ENCODE results near the gene SSTR5.
"Not testable (repeated sequence)": the region's sequence is repeated elsewhere in the genome, so short reads cannot be mapped to it uniquely, and the experiment has no call there.

SSTR5 gene

DNA sequence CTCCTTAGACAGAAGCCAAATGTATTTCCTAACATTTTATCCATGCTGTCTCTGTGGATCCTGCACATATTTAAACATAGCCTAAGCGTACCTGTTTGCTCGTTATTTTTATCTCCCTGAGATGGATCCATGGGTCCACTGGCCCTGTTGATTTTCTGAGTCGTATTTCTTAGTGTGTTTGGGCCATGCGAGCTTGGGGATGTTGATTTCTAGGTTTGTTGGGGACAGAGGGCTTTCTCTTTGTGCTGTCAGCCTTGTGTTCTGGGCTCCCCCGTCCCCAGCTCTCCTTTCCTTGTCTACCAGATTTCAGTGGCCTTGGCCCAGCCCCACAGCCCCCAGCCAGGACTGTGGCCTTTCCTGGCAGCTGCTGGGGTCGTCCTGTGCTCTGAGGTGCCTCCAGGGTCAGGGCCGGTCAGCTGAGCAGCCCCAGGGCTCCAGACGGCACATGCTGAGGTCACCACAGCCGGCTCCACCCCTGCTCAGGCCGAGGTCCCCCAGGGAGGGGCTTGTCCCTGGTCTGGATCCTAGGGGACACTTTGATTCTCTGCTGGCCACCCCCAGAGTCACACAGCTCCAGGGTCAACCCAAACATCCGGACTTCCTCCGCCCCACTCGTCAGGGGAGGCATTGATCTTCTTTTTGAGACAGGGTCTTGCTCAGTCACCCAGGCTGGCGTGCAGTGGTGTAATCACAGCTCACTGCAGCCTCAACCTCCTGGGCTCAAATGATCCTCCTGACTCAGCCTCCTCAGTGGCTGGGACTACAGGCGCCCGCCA is 4.4 kb downstream of the SSTR5 start:
- no peak for DNase-seq

DNA sequence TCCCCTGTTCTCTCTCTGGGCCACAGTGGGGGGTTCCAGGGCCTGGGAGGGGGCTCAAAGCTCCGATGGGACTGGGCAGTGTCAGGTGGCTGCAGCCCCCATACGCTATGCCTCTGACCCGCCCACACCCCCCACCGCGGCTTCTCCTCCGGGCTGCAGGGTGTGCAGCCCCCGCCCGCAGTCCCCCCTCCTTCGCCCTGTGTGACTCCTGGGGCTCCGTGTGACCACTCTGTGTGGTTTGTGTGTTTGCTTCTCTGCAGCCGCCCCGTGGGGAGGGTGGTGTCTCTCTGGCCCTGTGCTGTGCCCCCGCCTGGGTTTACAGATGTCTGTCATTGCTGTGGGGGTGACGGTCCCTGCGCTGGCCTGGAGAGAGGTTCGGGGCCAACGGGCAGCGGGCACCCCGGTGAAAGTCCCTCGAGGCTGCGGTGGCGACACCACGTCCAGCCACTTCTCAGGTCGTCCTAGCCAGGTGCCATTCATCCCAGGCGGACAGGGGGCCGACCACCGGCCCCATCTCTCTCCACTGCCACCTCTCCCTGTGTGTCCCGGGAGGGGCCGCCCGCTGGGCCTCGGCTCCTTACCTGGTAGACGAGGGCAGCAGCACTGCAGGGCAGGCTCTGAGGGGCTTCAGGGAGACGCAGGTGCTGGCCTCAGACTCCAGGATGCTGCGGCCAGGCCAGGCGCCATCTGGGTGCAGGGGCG is 5.5 kb downstream of the SSTR5 start:
- no peak for DNase-seq

DNA sequence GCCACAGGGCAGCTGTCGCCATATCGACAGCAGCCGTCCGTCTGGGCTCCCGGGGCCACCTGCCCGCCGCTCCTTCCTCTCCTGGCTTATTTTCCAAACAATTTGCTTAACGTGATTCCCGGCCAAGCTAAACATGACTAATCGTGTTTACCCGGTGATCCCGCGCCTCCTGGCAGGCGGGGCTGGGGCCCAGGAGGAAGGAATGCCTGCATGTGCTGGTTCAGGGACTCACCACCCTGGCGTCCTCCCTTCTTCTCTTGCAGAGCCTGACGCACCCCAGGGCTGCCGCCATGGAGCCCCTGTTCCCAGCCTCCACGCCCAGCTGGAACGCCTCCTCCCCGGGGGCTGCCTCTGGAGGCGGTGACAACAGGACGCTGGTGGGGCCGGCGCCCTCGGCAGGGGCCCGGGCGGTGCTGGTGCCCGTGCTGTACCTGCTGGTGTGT is 6.1 kb downstream of the SSTR5 start:
- DNase-seq: no peak

DNA sequence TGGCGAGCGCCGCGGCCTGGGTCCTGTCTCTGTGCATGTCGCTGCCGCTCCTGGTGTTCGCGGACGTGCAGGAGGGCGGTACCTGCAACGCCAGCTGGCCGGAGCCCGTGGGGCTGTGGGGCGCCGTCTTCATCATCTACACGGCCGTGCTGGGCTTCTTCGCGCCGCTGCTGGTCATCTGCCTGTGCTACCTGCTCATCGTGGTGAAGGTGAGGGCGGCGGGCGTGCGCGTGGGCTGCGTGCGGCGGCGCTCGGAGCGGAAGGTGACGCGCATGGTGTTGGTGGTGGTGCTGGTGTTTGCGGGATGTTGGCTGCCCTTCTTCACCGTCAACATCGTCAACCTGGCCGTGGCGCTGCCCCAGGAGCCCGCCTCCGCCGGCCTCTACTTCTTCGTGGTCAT is 6.8 kb downstream of the SSTR5 start:
- no peak for DNase-seq

DNA sequence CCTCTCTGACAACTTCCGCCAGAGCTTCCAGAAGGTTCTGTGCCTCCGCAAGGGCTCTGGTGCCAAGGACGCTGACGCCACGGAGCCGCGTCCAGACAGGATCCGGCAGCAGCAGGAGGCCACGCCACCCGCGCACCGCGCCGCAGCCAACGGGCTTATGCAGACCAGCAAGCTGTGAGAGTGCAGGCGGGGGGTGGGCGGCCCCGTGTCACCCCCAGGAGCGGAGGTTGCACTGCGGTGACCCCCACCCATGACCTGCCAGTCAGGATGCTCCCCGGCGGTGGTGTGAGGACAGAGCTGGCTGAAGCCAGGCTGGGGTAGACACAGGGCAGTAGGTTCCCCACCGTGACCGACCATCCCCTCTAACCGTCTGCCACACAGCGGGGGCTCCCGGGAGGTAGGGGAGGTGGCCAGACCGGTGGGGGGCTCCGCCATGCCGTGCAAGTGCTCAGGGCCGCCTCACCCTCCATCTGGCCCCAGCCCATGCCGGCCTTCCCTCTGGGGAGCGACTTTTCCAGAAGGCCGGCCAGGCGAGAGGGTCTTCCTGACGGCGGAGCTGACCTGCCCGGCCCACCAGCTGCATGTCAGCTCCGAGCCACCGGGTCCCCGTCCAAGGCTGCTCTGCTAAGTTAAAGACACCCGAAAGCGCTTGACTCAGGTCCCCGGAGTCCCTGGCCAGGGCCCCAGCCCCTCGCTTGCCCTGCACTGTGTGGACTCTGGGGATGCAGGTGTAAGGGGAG is 7.4 kb downstream of the SSTR5 start:
- no peak for DNase-seq

DNA sequence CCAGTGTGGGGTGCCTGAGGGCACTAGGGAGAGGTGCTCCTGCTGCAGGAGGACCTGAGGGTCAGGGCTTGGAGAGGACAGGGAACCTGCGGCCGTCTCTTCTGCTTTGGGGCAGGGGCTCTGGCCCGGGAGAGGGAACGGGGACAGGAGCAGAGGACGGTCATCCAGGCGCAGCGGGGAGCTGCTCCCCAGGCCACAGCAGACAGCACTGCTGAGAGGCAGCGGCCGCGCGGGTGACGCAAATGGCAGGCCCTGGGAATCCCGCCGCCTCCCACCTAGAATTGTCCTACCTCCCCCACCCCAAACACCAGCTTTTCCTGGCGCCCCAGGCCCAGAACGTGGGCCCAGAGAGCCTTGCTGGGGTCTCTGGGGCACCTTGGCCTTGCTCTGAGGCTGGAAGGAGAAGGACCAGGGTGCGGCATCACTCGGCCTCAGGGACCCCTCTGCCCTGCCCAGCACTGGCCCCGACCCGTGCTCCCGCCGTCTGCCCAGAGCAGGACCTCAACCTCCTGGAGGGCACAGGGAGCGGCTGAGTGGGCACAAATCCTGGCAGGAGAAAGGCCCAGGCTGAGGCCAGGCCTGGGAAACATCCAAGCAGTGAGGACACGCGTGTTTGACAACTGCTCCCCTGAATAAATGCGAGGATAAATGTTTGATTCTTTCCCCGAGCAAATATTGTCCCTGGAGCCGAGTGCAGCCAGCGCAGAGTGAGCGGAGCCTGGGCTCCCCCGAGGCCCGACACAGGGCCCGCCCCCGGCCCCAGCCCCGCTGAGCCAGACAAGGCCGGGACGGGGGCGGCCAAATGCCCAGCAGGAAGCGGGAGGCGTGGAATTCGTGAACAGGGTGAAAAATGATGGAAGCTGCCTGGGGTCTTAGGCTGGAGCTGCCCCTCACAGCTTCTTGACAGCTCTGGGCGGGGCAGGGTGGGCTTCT is 8.5 kb downstream of the SSTR5 start:
- no peak for DNase-seq

DNA sequence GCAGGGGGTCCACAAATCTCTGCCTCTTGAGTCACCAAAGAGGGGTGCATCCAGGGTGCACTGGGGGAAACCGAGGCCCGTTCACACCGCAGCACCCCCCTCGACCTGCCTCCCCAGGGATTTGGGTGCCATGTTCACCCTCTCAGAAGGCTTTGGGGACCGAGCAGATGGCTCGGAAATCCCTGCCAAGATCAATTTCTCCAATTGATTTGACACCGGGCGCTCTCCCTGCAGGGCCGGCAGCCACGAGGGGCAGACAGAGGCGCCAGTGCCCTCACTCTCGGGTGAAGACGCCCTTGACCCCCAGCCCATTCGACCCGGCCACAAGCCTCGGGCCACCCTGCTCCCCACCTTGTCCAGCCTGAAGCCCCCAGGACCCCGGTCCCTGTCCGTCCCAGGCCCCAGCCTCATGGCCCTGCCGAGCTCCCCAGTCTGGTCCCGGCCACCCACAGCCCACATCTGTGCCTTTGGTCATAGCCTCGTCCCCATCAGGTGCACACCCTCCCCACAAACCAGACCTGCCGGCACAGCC is 9.3 kb downstream of the SSTR5 start:
- no peak for DNase-seq

DNA sequence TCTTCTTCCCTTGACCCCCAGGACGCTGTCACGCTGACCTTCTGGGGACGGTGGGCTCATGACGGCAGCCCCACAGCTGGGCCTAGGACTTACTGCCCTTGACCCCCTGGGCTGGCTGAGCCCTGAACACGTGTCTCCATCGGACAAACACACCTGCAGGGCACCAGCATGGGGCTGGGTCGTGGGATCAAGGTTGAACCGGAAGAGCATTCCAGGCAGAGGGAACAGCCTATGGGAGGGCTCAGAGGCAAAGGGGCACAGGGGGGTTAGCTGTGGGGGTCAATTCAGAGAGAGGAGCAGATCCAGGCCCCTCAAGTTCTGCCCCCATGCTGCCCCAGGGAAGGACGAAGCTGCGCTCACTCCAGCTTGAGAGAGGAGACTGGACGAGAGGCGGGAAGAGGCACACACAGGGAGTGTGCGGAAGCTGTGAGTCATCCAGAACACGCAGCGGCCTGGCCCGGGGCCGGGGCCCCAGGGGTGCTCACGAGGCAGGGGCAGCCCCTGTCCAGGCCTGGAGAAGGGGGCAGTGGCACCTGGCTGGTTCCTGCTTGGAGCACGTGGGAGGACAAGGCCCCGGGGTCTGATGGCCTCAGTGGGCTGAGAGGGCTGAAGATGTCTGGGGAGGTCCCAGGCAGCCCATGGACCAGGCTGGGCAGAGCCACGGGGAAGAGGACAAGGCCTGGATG is 9.9 kb downstream of the SSTR5 start:
- no peak for DNase-seq

DNA sequence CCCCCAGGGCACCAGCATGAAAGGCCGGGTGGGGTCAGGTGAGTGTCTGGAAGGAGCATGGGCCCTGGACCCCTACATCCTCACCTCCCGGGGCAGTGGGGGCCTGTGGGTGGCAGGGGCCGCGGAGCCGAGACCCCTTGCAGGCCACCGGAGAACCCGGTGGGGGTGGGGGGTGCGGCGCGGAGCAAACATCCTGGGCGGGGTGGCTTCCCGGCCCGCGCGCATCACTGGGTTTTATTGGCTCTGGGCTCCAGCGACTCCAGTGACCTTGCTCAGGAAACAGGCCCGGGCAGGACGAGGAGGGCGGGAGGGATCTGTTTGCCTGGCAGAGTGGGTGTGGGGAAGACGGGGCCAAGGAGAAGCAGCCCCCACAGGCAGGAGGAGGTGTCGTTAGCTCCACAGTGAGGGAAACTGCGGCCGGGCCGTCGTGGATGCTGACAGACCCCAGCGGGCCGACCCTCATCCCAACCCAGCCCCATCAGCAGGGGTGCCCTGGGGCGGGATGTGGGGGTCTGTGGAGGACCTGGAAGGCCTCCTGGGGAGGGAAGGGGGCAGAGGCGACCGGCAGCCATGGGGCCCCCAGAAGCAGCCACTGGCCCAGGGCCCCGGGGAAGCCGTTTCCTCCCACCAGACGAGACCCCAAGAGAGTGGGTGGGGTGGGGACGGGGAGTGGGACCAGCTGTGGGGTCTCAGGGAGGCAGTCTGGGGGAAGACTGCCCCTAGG is 10.6 kb downstream of the SSTR5 start:
- DNase-seq: no peak

DNA sequence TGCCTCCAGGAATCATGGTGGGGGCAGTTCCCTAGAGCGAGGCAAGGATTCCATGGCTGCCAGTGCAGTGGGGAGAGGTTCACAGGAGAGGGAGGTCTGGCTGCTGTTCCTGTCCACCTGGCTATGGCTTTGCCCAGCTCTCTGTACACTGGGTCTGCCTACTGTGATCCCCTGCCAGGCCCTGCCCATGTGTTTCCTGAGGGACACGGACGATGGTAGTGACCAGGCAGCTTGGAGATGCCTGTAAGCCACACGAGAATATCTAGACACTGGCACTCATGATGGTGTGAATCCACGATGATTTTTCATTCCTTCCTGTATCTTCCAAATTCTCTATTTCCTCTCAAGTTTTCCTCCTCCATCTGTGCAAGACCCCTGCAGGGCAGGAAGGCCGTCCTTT is 12.4 kb downstream of the SSTR5 start:
- no peak for DNase-seq

DNA sequence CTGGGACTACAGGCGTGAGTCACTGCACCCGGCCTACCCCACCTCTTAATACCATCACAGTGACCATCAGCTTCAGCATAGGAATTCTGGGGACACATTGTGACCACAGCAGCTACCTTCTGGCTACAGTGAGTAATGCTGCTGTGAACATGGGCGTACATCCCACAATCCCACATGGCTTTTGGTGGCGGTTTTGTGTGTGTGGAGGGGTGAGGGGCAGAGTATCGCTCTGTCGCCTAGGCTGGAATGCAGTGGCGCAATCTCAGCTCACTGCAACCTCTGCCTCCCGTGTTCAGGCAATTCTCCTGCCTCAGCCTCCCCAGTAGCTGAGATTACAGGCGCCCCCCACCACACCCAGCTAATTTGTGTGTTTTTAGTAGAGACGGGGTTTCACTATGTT is 13.9 kb downstream of the SSTR5 start:
- not testable (repeated sequence) for DNase-seq

DNA sequence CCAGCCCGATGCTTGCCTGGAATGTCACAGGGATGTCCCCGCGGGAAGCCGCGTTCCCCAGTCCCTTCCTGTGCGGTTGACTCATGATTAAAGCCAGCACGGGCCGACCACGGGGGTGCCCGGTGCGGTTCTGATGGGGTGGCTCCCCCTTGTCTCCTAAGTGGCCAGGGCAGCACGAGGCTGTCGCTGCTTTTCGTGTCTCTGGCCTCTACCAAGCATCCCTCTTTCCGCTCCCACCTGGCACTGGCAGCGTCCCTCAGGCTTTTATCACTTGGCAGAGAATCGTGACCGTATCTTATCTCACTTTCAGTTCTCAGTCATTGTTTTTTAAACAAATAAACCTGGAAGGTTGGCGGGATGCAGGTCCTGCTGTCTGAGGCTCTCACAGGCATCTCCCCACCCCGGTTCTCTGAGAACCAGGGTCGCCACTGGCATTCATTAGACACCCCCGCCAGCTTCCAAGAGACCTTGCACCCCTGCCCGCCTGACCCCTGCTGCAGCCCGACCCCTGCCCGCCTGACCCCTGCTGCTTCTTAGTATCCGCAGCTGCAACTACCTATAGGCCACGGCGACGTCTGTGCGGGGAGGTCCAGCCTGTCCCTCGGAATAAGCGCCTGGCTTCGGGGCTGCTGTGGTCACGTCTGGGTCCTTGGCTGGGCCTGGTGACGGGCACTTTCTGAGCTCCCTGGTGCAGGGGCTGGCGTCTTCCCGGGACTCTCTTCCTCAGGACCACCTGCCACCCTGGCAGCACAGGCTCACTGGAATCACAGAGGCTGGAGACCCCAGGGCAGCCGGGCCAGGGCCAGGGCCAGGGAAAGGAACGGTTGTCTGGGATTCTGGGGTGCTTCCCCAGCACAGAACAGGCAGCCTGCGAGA is 16.0 kb downstream of the SSTR5 start:
- DNase-seq: no peak

DNA sequence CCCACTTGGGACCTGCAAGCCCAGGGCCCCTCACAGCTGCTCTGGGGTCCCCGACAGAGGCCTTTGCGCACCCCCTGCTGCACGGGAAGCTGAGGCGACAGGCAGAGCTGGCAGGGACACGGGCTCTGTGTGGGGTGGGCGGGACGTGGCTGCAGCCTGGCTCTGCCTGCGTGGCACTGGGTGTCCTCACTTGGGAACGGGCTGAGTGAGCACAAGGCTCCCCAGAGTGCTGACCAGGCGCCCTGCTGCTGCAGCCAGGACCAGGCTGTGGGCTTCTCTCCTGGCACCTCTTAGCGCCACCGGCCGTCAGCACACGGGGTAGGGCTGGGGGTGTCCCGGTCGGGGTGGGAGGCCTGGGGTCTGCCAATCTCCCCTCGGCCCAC is 16.9 kb downstream of the SSTR5 start:
- no peak for DNase-seq

DNA sequence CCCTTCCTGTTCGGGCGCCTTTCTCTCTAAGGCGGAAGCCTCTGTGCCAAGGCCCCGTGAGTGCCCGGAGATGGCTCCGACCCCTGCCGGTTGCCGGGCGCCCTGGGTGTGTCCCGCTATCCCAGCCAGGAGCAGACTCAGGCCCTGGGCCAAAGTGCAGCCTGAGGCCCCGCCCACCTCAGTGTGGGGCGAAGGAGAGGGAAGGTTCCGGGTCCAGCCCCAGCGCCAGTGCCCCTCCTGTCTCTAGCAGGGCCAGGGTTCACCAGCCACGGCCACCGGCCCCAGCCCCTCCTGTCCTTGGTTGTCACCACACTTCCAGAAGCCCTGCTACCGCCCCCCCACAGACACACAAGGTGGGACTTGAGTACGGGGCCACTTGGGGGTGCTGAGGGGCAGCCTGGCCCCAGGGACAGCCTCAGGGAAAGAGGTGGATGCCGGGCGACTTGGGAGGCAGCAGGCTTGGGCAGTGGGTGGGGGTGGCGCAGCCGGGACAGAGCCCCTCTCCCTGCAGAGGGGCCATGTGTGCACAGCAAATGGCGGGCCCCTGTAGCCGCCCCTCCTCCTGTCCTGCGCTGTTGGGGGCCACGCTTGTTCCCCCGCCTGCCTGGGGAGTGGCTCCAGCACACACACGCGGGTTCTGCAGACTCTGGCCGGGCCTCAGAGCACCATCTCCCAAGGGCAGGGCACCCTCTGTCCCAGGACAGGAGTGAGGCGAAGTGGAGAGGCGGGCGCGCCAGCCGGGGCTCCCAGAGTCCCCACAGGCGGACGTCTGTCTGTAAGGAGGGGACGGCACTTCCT is 17.5 kb downstream of the SSTR5 start:
- no peak for DNase-seq

DNA sequence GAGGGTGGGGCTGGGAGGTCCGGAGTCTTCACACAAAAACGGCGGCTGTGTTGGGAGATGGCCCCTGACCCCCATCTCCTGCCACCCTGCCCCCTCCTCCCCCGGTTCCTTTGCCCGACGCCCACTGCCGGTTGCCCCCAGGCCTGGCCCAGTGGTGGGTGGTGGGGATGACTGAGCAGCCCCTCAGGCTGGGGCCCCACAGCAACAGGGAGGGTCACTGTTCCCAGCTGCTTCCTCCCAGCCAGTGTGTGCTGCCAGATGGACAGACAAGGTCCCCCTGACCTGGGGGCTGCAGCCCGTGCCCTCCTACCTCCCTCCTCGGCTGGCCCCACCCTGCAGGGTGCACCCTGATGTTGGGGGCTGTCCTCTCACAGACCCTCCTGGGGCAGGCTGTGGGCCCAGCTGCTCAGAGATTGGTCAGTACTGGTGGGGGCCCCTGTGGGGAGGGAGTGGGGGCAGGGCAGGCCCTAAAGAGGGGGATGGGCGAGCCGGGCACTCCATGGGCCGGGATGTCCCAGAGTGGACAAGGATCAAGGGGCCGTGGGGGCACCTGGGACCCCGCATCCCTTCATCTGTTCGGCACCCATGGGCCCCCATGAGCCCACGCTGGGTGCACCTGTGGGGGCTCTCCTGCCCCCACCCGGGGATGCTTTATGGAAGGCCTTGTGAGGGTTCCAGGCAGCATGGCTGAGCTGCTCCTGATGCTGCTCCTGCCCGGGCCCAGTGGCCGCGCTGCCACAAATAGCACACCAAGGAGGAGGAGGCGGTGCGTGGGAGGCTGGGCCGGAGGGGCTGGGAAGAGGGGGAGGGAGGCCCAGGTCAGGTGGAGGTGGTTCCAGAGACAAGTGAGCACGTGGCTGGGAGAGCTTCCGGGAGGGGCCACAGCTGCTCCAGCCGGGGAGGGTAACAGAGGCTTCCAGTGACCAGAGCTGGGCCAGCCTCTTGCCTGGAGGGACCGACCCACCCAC is 18.4 kb downstream of the SSTR5 start:
- DNase-seq: no peak

DNA sequence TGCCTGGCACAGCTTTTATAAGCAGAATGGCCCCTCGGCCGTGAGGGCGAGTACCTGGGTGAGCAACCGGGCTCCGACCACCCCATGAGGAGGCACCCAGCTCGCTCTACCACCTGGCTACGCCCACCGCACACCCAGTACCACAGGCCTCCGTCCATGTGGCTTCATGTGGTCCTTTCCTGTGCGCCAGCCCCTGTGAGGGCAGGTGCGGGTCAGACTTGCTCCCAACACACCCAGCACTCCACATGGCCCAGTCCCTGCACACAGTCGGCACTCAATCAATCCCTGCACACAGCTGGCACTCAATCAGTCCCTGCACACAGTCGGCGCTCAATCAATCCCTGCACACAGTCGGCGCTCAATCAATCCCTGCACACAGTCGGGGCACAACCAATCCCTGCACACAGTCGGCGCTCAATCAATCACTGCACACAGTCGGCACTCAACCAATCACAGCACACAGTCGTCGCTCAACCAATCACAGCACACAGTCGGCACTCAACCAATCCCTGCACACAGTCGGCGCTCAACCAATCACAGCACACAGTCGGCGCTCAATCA is 19.5 kb downstream of the SSTR5 start:
- no peak for DNase-seq

DNA sequence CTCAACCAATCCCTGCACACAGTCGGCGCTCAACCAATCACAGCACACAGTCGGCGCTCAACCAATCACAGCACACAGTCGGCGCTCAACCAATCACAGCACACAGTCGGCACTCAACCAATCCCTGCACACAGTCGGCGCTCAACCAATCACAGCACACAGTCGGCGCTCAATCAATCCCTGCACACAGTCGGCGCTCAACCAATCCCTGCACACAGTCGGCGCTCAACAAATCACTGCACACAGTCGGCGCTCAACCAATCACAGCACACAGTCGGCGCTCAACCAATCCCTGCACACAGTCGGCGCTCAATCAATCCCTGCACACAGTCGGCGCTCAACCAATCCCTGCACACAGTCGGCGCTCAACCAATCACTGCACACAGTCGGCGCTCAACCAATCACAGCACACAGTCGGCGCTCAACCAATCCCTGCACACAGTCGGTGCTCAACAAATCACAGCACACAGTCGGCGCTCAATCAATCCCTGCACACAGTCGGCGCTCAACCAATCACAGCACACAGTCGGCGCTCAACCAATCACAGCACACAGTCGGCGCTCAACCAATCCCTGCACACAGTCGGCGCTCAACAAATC is 20.2 kb downstream of the SSTR5 start:
- DNase-seq: not testable (repeated sequence)
